Measurements from ENCODE around the gene ACOXL.

DNA sequence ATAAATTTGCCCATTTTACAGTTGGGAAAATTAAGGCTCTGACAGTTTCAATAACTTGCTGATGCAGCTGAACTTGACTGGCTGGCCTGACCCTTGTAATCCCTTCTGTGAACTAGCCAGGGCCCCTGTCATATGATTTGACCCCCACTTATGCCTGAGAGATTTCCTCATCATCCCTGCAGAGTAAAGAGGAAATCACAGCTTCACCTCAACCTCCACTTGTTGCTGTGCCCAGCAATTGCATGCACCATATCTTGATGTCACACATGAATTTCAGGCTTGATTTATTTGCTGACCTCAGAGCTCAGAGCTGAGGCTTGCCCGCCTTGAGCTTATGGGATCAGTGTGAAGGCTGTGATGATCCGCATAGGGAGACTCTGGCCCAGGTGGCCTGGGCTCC, 108.1 kb downstream of the ACOXL start:
- TF ChIP-seq, protein P1, sequence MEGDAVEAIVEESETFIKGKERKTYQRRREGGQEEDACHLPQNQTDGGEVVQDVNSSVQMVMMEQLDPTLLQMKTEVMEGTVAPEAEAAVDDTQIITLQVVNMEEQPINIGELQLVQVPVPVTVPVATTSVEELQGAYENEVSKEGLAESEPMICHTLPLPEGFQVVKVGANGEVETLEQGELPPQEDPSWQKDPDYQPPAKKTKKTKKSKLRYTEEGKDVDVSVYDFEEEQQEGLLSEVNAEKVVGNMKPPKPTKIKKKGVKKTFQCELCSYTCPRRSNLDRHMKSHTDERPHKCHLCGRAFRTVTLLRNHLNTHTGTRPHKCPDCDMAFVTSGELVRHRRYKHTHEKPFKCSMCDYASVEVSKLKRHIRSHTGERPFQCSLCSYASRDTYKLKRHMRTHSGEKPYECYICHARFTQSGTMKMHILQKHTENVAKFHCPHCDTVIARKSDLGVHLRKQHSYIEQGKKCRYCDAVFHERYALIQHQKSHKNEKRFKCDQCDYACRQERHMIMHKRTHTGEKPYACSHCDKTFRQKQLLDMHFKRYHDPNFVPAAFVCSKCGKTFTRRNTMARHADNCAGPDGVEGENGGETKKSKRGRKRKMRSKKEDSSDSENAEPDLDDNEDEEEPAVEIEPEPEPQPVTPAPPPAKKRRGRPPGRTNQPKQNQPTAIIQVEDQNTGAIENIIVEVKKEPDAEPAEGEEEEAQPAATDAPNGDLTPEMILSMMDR (IDR thresholded peaks at IDR 0.05; ENCODE audit: insufficient read depth, low read length, poor library complexity, severe bottlenecking): no peak
- TF ChIP-seq EZH2phosphoT487 (conservative IDR thresholded peaks at IDR 0.05; ENCODE audit: low read length): no peak
